ENCODE results near the gene FAM234A. TPM values are rescaled to one million over a fixed set of nuclear protein-coding genes. Genes with fewer than 3 reads are reported as not detected.
A peak's percentile ranks its signal among the peaks of the same experiment; 100 is the strongest.

Gene FAM234A
- total RNA-seq, 2 experiments from 2014 or later: 18.3 to 21.5 TPM

DNA sequence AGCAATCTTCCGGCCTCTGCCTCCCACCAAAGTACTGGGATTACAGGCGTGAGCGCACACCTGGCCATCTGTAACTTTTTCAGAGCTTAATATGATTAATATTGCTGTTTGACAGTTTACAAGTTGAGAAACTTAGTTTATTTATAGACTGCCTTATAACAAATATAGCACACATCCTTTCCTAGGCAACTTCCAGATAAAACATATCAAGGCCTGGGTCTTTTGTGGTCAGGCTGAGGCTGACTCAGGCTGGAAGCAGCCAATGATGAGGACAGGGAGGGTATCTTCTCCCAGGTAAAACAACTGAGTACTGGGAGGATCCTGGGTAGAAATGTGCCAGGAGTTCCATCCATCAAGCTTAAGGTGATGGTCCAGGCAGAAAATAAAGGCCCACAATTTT lies 21.6 kb upstream of the FAM234A start:
- peaks cover 30% of the 10 kb centered on the region for H3K36me3 Mint-ChIP-seq (ENCODE audit: low read depth)
- no peak for DNase-seq
- no peak for ATAC-seq
- no peak overlapping the region for H3K4me3 Mint-ChIP-seq
- peak overlapping the region; percentile 9 for H3K27ac Mint-ChIP-seq
- peaks cover 3% of the 10 kb centered on the region for H3K4me1 Mint-ChIP-seq (ENCODE audit: low read depth)
- H3K9me3 Mint-ChIP-seq: no peaks in the 10 kb centered on the region
- no peaks in the 10 kb centered on the region for H3K27me3 Mint-ChIP-seq
- intact Hi-C loops (cut with micrococcal nuclease): no loop called here
- TF ChIP-seq, protein P1, sequence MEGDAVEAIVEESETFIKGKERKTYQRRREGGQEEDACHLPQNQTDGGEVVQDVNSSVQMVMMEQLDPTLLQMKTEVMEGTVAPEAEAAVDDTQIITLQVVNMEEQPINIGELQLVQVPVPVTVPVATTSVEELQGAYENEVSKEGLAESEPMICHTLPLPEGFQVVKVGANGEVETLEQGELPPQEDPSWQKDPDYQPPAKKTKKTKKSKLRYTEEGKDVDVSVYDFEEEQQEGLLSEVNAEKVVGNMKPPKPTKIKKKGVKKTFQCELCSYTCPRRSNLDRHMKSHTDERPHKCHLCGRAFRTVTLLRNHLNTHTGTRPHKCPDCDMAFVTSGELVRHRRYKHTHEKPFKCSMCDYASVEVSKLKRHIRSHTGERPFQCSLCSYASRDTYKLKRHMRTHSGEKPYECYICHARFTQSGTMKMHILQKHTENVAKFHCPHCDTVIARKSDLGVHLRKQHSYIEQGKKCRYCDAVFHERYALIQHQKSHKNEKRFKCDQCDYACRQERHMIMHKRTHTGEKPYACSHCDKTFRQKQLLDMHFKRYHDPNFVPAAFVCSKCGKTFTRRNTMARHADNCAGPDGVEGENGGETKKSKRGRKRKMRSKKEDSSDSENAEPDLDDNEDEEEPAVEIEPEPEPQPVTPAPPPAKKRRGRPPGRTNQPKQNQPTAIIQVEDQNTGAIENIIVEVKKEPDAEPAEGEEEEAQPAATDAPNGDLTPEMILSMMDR (IDR thresholded peaks at IDR 0.05): no peak
- ChIA-PET CTCF (interaction anchor here (0.6 kb wide), 1 partner anchor 147 kb away, joined by 3 read pairs; no protein-coding TSS in a partner anchor), POLR2A (interaction anchor here (0.9 to 1.2 kb wide), 2 partner anchors 8 to 16 kb away, joined by 3 to 4 read pairs; no protein-coding TSS in a partner anchor)

GRCh38 chr16:220021-220420 lies 14.6 kb upstream of the FAM234A start:
- ChIA-PET POLR2A (no interaction called here), CTCF (interaction anchor here (1.0 to 1.6 kb wide), 3 partner anchors 15 to 154 kb away, joined by 3 to 4 read pairs (median 3); partner anchors contain the start of gene FAM234A)
- no peaks in the 10 kb centered on the region for H3K9me3 Mint-ChIP-seq
- H3K4me3 Mint-ChIP-seq: no peak overlapping the region
- no peak for DNase-seq
- H3K36me3 Mint-ChIP-seq (ENCODE audit: low read depth): peaks cover 26% of the 10 kb centered on the region
- TF ChIP-seq, protein P1 (IDR thresholded peaks at IDR 0.05): no peak
- H3K27me3 Mint-ChIP-seq: no peaks in the 10 kb centered on the region
- peak overlapping the region; percentile 5 for H3K27ac Mint-ChIP-seq
- peaks cover 10% of the 10 kb centered on the region for H3K4me1 Mint-ChIP-seq (ENCODE audit: low read depth)
- intact Hi-C loops (cut with micrococcal nuclease): no loop called here
- ATAC-seq: no peak

GRCh38 chr16:228151-228851 lies 6.3 kb upstream of the FAM234A start:
- Mint-ChIP-seq H3K9me3 (no peaks in the 10 kb centered on the region), H3K36me3 (ENCODE audit: low read depth) (peaks cover 37% of the 10 kb centered on the region), H3K4me1 (ENCODE audit: low read depth) (peaks cover 29% of the 10 kb centered on the region), H3K27ac (peak overlapping the region; percentile 93), H3K4me3 (peak overlapping the region; percentile 92), H3K27me3 (no peaks in the 10 kb centered on the region)
- intact Hi-C loops (cut with micrococcal nuclease): no loop called here
- ChIA-PET POLR2A (interaction anchor here (0.5 to 2.4 kb wide), 14 partner anchors 10 to 1219 kb away, joined by 3 to 7 read pairs (median 4); partner anchors contain the start of gene PGAP6), CTCF (interaction anchor here (0.8 to 3.3 kb wide), 13 partner anchors 9 to 134 kb away, joined by 3 to 18 read pairs (median 4); partner anchors contain the start of gene HBQ1)
- DNase-seq (no peak), ATAC-seq (peak; percentile 12)
- TF ChIP-seq, protein P1 (IDR thresholded peaks at IDR 0.05): no peak

DNA sequence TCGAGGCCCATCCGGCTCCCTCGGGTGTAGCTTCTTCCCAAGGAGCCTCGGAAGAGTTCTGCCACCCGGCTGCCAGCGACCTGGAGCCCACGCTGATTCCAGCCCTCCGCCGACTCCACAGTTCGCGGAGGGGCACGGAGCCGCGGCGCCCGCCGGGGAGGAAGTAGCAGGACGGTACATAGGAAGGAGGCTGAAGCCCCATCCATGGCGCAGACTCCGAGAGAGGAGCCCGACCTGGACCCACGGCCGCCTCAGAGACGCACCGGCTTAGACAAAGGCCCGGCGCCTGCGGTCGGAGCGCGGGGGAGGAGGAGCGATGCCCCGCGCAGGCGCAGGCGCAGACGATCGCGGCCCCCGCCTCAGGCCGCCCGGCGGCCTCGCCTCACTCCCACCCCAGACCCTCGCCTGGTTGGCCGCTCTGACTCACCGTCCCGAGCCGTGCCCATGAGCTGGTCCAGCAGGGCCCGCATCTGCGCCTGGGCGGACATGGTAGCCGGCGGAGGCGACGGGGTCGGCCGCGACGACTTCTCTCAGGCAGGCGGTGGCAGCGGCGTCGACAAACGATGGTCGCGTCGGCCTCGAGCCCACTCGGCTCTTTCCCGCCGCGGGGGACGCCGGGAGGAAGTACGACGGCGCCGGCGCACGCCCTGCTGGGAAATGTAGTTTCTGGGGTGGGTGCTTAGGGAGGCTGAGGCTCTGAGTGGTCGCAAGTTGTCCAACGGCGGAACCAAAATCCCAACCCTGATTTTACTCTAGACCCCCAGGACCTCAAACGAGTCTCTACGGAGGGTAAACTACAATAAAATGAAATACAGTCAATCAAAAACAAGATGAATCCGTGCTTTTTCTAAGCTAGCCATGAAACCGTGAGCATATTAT lies 5.5 kb upstream of the FAM234A start, which contains the start of gene LUC7L:
Gene LUC7L, minus strand, starts transcription at position 598 of the 879 bp plus-strand sequence. Its CDS starts 110 bp downstream, at position 488.
- CTCF ChIA-PET: interaction anchor here (1.1 to 3.3 kb wide), 7 partner anchors 11 to 133 kb away, joined by 3 to 18 read pairs (median 4); no protein-coding TSS in a partner anchor
- H3K4me3 Mint-ChIP-seq: peak within 1 kb of the TSS; percentile 92
- intact Hi-C loops (cut with micrococcal nuclease): no loop called here
- H3K36me3 Mint-ChIP-seq (ENCODE audit: low read depth): peaks cover 34% of the 10 kb centered on the region
- POLR2A ChIA-PET: interaction anchor here (0.6 to 2.4 kb wide), 13 partner anchors 15 to 1218 kb away, joined by 3 to 7 read pairs (median 3); partner anchors contain the start of genes AXIN1 and PGAP6
- ATAC-seq (peak; percentile 93), DNase-seq (peak; percentile 93)
- no peaks in the 10 kb centered on the region for H3K27me3 Mint-ChIP-seq
- H3K27ac Mint-ChIP-seq: peak within 1 kb of the TSS; percentile 93
- H3K9me3 Mint-ChIP-seq: no peaks in the 10 kb centered on the region
- H3K4me1 Mint-ChIP-seq (ENCODE audit: low read depth): peaks cover 32% of the 10 kb centered on the region
- TF ChIP-seq, protein P1 (IDR thresholded peaks at IDR 0.05): no peak

Data from activated CD8-positive, alpha-beta T cell treated with anti-CD3 and anti-CD28 coated beads for 36 hours (primary cell).